Stimulated activated CD8-positive, alpha-beta memory T cell treated with anti-CD3 and anti-CD28 coated beads, Interleukin-12 subunit alpha, Interleukin-12 subunit beta, amount 100 ng/mL, for 24 hours (primary cell): ENCODE data around the gene IGFBPL1.

Experiments used
- DNase-seq: peaks from one replicate; pipeline ENCODE4 v3.0.0-alpha.2; 2020; ENCODE audit errors: extremely low read depth

IGFBPL1 gene

DNA sequence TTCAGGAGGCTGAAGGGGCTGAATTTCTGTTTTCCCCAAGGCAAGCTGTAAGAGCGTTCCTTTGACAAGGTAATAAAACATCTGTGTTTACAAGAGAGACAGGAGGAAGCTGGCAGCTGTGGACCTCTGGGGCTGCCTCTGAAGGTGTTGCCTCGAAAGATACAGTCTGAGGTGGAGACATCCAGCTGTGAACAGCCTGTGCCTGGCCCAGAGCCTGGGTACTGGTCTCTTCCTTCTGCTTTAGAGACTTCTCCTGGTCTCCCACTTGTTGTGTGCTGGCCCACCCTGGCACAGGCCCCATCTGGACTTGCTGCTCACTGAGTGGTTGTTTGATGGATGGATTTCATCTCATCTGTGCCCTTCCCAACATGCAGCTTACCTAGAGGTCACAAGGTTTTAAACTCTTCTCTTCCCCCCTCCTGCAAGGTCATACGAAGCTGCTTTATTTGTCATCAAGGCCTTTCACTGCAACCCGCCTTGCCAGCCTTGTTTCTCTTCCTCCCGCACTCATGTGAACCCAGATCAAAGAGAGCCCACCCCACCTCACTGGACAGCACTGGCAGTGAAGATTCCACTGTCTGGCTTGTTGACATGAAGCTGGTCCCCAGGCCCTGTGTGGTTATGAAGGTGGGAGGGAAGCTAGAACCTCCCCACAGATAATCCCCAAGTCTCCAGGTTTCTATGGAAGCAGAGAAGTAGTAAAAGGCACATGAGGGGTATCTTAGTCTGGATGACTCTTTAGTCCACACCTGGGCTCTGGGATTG lies 66.7 kb downstream of the IGFBPL1 start:
- no peak for DNase-seq

- no peak for DNase-seq
These were observed 67.4 kb downstream of the IGFBPL1 start for GRCh38 chr9:38356851-38357250.
